B cell (primary cell): Measurements from ENCODE around the gene TSTD2. TPM values are rescaled to one million over a fixed set of nuclear protein-coding genes. Genes with fewer than 3 reads are reported as not detected.

Experiments
- ATAC-seq: fragments of 200-7000 bp; cut with Tn5 transposase; one replicate; pipeline ENCODE4 v1.10.0; 2021; ENCODE audit warnings: low read depth, mild to moderate bottlenecking, moderate number of reproducible peaks, moderate library complexity
- CTCF ChIA-PET: fragments of 350-600 bp; sonication (Branson Sonifier 250); formaldehyde crosslinking; loops from one replicate; lab custom pipeline; 2021; ENCODE audit warnings: antibody characterized with exemption, inconsistent platforms; lab: Charles Lee
- POLR2A ChIA-PET: fragments of 350-600 bp; sonication (Branson Sonifier 250); formaldehyde crosslinking; loops from one replicate; lab custom pipeline; 2021; ENCODE audit warnings: antibody characterized with exemption; lab: Charles Lee
- DNase-seq: peaks from one replicate; pipeline ENCODE4 v3.0.0; 2013
- H2AFZ ChIP-seq: 2 replicates; pipeline ENCODE4 v1.6.1; 2012; ENCODE audit warnings: mild to moderate bottlenecking, low read depth, low read length; ENCODE audit not compliant: insufficient read depth, poor library complexity, severe bottlenecking
- H3K27ac ChIP-seq, 2 donors: 1 replicate in 1 of 2; 2 replicates in 1 of 2; pipeline ENCODE4 v1.5.1; 2012 to 2013; ENCODE audit warnings: low read length in 2 of 2, mild to moderate bottlenecking in 2 of 2, moderate library complexity in 1 of 2
- H3K27me3 ChIP-seq, 4 experiments: fragments of 200-600 bp in 1 of 4; sonication (generic) in 1 of 4; replicated peaks in 1 of 4; 1 replicate in 2 of 4; 2 replicates in 2 of 4; pipeline versions ENCODE4 v1.6.1 to v1.7.0; 2013 to 2016; ENCODE audit warnings: low read length in 3 of 4, mild to moderate bottlenecking in 2 of 4, mixed read lengths in 1 of 4, moderate library complexity in 1 of 4; ENCODE audit not compliant: insufficient read depth in 4 of 4, control insufficient read depth in 3 of 4; ENCODE audit errors: control extremely low read depth in 1 of 4
- H3K36me3 ChIP-seq, 2 experiments: replicated peaks in 1 of 2; 1 replicate in 1 of 2; 2 replicates in 1 of 2; pipeline versions ENCODE4 v1.6.1 to v1.7.1; 2013; ENCODE audit warnings: low read length in 1 of 2; ENCODE audit not compliant: insufficient read depth in 2 of 2, control insufficient read depth in 1 of 2; ENCODE audit errors: control extremely low read depth in 1 of 2, extremely low read depth in 1 of 2
- H3K4me1 ChIP-seq, 2 donors: fragments of 200-600 bp in 1 of 2; sonication (generic) in 1 of 2; 1 replicate in 1 of 2; 2 replicates in 1 of 2; pipeline versions ENCODE4 v1.5.1 to v1.6.1; 2013 to 2017; ENCODE audit warnings: low read length in 2 of 2; ENCODE audit not compliant: control insufficient read depth in 2 of 2, insufficient read depth in 2 of 2
- H3K4me2 ChIP-seq: replicated peaks from 2 replicates; pipeline ENCODE3; 2012; ENCODE audit warnings: mild to moderate bottlenecking, low read depth, low read length; ENCODE audit not compliant: poor library complexity, severe bottlenecking
- H3K4me3 ChIP-seq, 5 experiments: fragments of 200-600 bp in 1 of 5; sonication (generic) in 1 of 5; 1 replicate in 3 of 5; 2 replicates in 2 of 5; pipeline versions ENCODE4 v1.5.1 to v1.7.0; 2011 to 2016; ENCODE audit warnings: low read length in 4 of 5, mild to moderate bottlenecking in 4 of 5, low read depth in 2 of 5, control low read depth in 1 of 5, moderate library complexity in 1 of 5; ENCODE audit not compliant: insufficient read depth in 1 of 5; ENCODE audit errors: control extremely low read depth in 1 of 5, extremely low read depth in 1 of 5
- H3K79me2 ChIP-seq: fragments of 200-600 bp; sonication (generic); one replicate; pipeline ENCODE4 v1.6.0; 2016; ENCODE audit warnings: low read length; ENCODE audit not compliant: control insufficient read depth, insufficient read depth
- H3K9ac ChIP-seq: fragments of 200-600 bp; sonication (generic); 2 replicates; pipeline ENCODE4 v1.6.1; 2017; ENCODE audit warnings: mild to moderate bottlenecking, low read length, moderate library complexity
- H3K9me3 ChIP-seq, 3 donors: one replicate each; pipeline versions ENCODE4 v1.6.1 to v1.7.1; 2013; ENCODE audit warnings: low read length in 2 of 3; ENCODE audit not compliant: control insufficient read depth in 2 of 3, insufficient read depth in 1 of 3; ENCODE audit errors: control extremely low read depth in 1 of 3
- H4K20me1 ChIP-seq: 2 replicates; pipeline ENCODE4 v1.6.0; 2012; ENCODE audit warnings: mild to moderate bottlenecking, low read length; ENCODE audit not compliant: insufficient read depth, control insufficient read depth, poor library complexity, severe bottlenecking
- H3K27ac Mint-ChIP-seq: one replicate; pipeline ENCODE4 v1.8.0; 2021; ENCODE audit warnings: mixed read lengths
- H3K27me3 Mint-ChIP-seq: one replicate; pipeline ENCODE4 v1.8.0; 2021; ENCODE audit warnings: mixed read lengths
- H3K4me1 Mint-ChIP-seq: one replicate; pipeline ENCODE4 v1.8.0; 2021; ENCODE audit warnings: mixed read lengths
- H3K4me3 Mint-ChIP-seq: one replicate; pipeline ENCODE4 v1.8.0; 2021; ENCODE audit warnings: mixed read lengths
- H3K9me3 Mint-ChIP-seq: one replicate; pipeline ENCODE4 v1.8.0; 2022; ENCODE audit warnings: mixed read lengths; ENCODE audit not compliant: insufficient read depth
- EZH2 ChIP-seq: IDR thresholded peaks from 2 replicates; pipeline ENCODE4 v1.6.1; 2012; ENCODE audit warnings: borderline replicate concordance, low read depth, mild to moderate bottlenecking, moderate library complexity, low read length; ENCODE audit not compliant: insufficient read depth, poor library complexity, severe bottlenecking
- WGBS: methylation state at CpG from one replicate; pipeline ENCODE4 v1.1.5; 2013; ENCODE audit warnings: missing lambda C conversion rate; ENCODE audit not compliant: insufficient coverage; 5-methylcytosine and 5-hydroxymethylcytosine counted together
- intact Hi-C: fragments of 100-400 bp; cut with micrococcal nuclease; formaldehyde crosslinking; loops from one replicate; pipeline ENCODE4 v1.10.0; 2022
- polyA plus RNA-seq: library from polyadenylated mRNA; depleted of rRNA; stranded (reverse); fragments of >200 nt; gene quantifications from 2 replicates; pipeline ENCODE4 v1.2.3, GENCODE V29; 2012
- total RNA-seq, 2 donors: library from RNA; stranded (reverse); fragments of 120-200 nt in 1 of 2; gene quantifications; 1 replicate in 1 of 2; 2 replicates in 1 of 2; pipeline versions ENCODE4 v1.2.3 to v1.2.4, GENCODE V29; 2013 to 2022
- TF ChIP-seq, protein P1 (sequence below): fragments of 200-600 bp; IDR thresholded peaks from one replicate; pipeline ENCODE4 v1.8.0; 2022; ENCODE audit warnings: antibody characterized with exemption, mild to moderate bottlenecking

TSTD2 gene
- total and polyA plus RNA-seq, 2 donors (not counting 1 experiment from before 2014, with no cell fraction given) = 12.7 to 29.2 TPM

DNA sequence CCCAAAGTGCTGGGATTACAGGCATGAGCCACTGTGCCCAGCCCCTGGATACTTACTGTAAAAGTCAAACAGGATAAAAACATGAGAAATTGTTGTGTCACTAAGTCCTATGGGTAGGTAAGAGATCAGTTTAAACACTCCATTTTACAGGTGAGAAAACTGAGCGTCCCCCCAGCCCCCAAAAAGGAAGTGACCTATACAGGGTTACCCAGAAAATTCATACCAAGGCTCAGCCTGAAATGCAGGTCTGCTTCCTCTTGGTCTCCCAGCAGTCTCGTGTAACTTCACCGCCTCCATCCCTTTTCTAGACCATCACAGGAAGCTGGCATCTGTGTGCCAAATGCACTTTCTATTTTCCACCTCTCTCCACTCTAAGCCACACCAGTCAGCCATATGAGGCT lies 74.5 kb downstream of the TSTD2 start:
- Histone ChIP-seq H3K4me2 (no peak overlapping the region), H3K4me1 (no peaks in the 10 kb centered on the region), H3K79me2 (no peaks in the 10 kb centered on the region), H3K27me3 (peaks cover 0 to 18% (median 2%) of the 10 kb centered on the region in 4 experiments), H4K20me1 (no peaks in the 10 kb centered on the region), H3K9ac (no peak overlapping the region), H3K36me3 (no peaks in the 10 kb centered on the region), H3K27ac (no peak overlapping the region), H3K4me3 (no peak overlapping the region), H2AFZ (no peak overlapping the region), H3K9me3 (no peaks in the 10 kb centered on the region)
- ATAC-seq (no peak), DNase-seq (no peak)
- H3K4me3 Mint-ChIP-seq = no peak overlapping the region
- WGBS = 17% methylated on average over 3 of the region's 3 CpGs
- H3K9me3 Mint-ChIP-seq = no peaks in the 10 kb centered on the region
- TF ChIP-seq, protein P1, sequence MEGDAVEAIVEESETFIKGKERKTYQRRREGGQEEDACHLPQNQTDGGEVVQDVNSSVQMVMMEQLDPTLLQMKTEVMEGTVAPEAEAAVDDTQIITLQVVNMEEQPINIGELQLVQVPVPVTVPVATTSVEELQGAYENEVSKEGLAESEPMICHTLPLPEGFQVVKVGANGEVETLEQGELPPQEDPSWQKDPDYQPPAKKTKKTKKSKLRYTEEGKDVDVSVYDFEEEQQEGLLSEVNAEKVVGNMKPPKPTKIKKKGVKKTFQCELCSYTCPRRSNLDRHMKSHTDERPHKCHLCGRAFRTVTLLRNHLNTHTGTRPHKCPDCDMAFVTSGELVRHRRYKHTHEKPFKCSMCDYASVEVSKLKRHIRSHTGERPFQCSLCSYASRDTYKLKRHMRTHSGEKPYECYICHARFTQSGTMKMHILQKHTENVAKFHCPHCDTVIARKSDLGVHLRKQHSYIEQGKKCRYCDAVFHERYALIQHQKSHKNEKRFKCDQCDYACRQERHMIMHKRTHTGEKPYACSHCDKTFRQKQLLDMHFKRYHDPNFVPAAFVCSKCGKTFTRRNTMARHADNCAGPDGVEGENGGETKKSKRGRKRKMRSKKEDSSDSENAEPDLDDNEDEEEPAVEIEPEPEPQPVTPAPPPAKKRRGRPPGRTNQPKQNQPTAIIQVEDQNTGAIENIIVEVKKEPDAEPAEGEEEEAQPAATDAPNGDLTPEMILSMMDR = no peak
- no peak for TF ChIP-seq EZH2
- H3K27me3 Mint-ChIP-seq = peaks cover 33% of the 10 kb centered on the region
- POLR2A ChIA-PET = no interaction called here
- no peak overlapping the region for H3K27ac Mint-ChIP-seq
- no peaks in the 10 kb centered on the region for H3K4me1 Mint-ChIP-seq
- CTCF ChIA-PET = no interaction called here
- intact Hi-C loops = no loop called here

DNA sequence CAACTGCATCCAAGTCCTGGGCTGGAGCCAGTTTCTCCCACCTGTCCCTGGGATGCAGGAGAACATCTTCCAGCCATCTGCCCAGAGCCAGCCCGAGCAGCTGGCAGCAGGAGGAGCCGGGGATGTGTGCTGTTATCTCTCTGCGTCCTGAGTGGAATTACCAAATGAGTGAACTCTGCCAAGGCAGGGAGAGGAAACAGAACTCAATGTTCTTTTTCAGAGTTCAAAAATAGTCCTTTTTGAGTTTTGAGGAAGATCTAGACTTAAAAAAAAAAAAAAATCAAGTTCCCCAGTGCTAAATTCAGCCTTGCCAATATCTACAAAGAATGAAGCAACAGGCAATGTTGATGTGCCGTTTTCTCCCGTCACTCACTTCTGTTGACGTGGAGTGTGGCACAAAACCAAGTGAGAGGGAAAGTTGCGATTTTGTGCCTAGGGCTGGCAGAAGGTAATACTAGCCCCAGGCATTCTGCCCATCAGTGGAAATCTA lies 75.5 kb downstream of the TSTD2 start:
- H2AFZ ChIP-seq = no peak overlapping the region
- H3K4me1 ChIP-seq = no peaks in the 10 kb centered on the region
- Mint-ChIP-seq H3K27ac (no peak overlapping the region), H3K4me1 (no peaks in the 10 kb centered on the region), H3K4me3 (no peak overlapping the region), H3K27me3 (peaks cover 34% of the 10 kb centered on the region), H3K9me3 (no peaks in the 10 kb centered on the region)
- H3K36me3 ChIP-seq = no peaks in the 10 kb centered on the region
- no peaks in the 10 kb centered on the region for H4K20me1 ChIP-seq
- peaks cover 0 to 18% (median 2%) of the 10 kb centered on the region in 4 experiments for H3K27me3 ChIP-seq
- TF ChIP-seq, protein P1 = no peak
- no peak for TF ChIP-seq EZH2
- 18% methylated on average over 5 of the region's 7 CpGs for WGBS
- ChIA-PET CTCF (no interaction called here), POLR2A (no interaction called here)
- H3K27ac ChIP-seq = no peak overlapping the region
- DNase-seq (no peak), ATAC-seq (no peak)
- no peaks in the 10 kb centered on the region for H3K79me2 ChIP-seq
- no peak overlapping the region for H3K4me2 ChIP-seq
- no peaks in the 10 kb centered on the region for H3K9me3 ChIP-seq
- no peak overlapping the region for H3K4me3 ChIP-seq
- no peak overlapping the region for H3K9ac ChIP-seq
- intact Hi-C loops = no loop called here
